Measurements from ENCODE around the gene PAX8.

GRCh38 chr2:113275556-113276215 lies 3.0 kb downstream of the PAX8 start:
- TF ChIP-seq CTCF (IDR thresholded peaks at IDR 0.05) (no peak), EZH2 (IDR thresholded peaks at IDR 0.05) (peak; percentile 98)
